ENCODE measurements around the gene MYO18A. TPM values are rescaled to one million over a fixed set of nuclear protein-coding genes. Genes with fewer than 3 reads are reported as not detected.

Gene MYO18A
- total and polyA plus RNA-seq, 2 of the 4 experiments (the other 2 are of a cell fraction): 22.4 to 39.1 TPM

- Histone ChIP-seq H2BK20ac (ENCODE audit: low read depth, low read length) (no peak overlapping the region), H3K4me2 (ENCODE audit: low read depth, low read length) (no peak overlapping the region), H2AK9ac (replicated peaks; ENCODE audit: low read depth, low read length, poor library complexity) (no peak overlapping the region), H3K14ac (replicated peaks; ENCODE audit: low read depth, low read length) (no peak overlapping the region), H4K8ac (ENCODE audit: low read depth in 2 of 2, low read length in 2 of 2) (no peak overlapping the region), H2BK5ac (ENCODE audit: low read depth, low read length, poor library complexity, severe bottlenecking) (no peak overlapping the region), H3K4me1 (ENCODE audit: control insufficient read depth, insufficient read depth, low read length) (peaks cover 2% of the 10 kb centered on the region; the same call in 1 of the 2 replicates), H4K20me1 (ENCODE audit: insufficient read depth, low read length) (no peaks in the 10 kb centered on the region), H3K4me3 (ENCODE audit: insufficient read depth, low read depth, low read length) (no peak overlapping the region), H2BK15ac (ENCODE audit: low read depth, low read length) (no peak overlapping the region), H3K18ac (ENCODE audit: low read depth, low read length) (no peak overlapping the region), H3K27me3 (ENCODE audit: control insufficient read depth, insufficient read depth, low read length) (peaks cover 16% of the 10 kb centered on the region), H3K4ac (ENCODE audit: low read depth, low read length) (no peak overlapping the region), H3K9ac (ENCODE audit: low read depth, low read length) (no peak overlapping the region), H3K27ac (ENCODE audit: insufficient read depth, low read length) (no peak overlapping the region), H3K9me3 (ENCODE audit: control insufficient read depth, insufficient read depth, low read length) (no peaks in the 10 kb centered on the region), H3K23ac (ENCODE audit: low read depth, low read length) (no peak overlapping the region), H3K9me1 (ENCODE audit: insufficient read depth, low read length) (0 out of 2 replicates have a peak, but pooled peaks cover 6% of the 10 kb centered on the region), H3K36me3 (ENCODE audit: control insufficient read depth, insufficient read depth, low read length) (no peaks in the 10 kb centered on the region), H3K79me1 (ENCODE audit: low read depth in 1 of 2, low read length in 2 of 2) (no peaks in the 10 kb centered on the region), H2AK5ac (ENCODE audit: low read depth, low read length) (no peak overlapping the region), H2BK120ac (ENCODE audit: low read depth, low read length) (no peak overlapping the region), H3K56ac (ENCODE audit: extremely low read depth, insufficient read depth, low read length) (no peak overlapping the region), H2AFZ (replicated peaks; ENCODE audit: low read length, poor library complexity) (peak overlapping the region; percentile 21), H4K91ac (ENCODE audit: insufficient read depth, low read depth, low read length) (no peak overlapping the region), H4K5ac (ENCODE audit: low read depth, low read length) (no peak overlapping the region)
- ChIA-PET POLR2A (ENCODE audit: unreplicated experiment) (interaction anchor here (0.5 kb wide), 1 partner anchor 318 kb away, joined by 12 read pairs; no protein-coding TSS in a partner anchor), CTCF (interaction anchor here (1.2 to 2.6 kb wide), 2 partner anchors 17 to 48 kb away, joined by 4 to 8 read pairs; partner anchors contain the start of gene MYO18A)
- no TSS peak for BruUV-seq (replicated peaks)
- TF ChIP-seq MAFK (IDR thresholded peaks at IDR 0.05; ENCODE audit: low read depth, low read length) (no peak), SMC3 (IDR thresholded peaks at IDR 0.05; ENCODE audit: low read depth, low read length) (no peak), FOS (IDR thresholded peaks at IDR 0.05; ENCODE audit: low read depth, low read length) (no peak), BHLHE40 (IDR thresholded peaks at IDR 0.05; ENCODE audit: low read depth, low read length) (no peak), RCOR1 (IDR thresholded peaks at IDR 0.05; ENCODE audit: insufficient replicate concordance, low read length) (no peak), CTCF (conservative IDR thresholded peaks at IDR 0.05; ENCODE audit: low read depth, low read length) (no peak), POLR2A (IDR thresholded peaks at IDR 0.05; ENCODE audit: low read depth, low read length) (no peak), RAD21 (IDR thresholded peaks at IDR 0.05; ENCODE audit: low read length) (no peak), CEBPB (IDR thresholded peaks at IDR 0.05; ENCODE audit: low read depth, low read length) (no peak), CHD1 (IDR thresholded peaks at IDR 0.05; ENCODE audit: low read depth, low read length) (no peak), NFE2L2 (IDR thresholded peaks at IDR 0.05; ENCODE audit: low read depth, low read length) (no peak), ELK1 (IDR thresholded peaks at IDR 0.05; ENCODE audit: borderline replicate concordance, low read depth, low read length) (no peak), RFX5 (IDR thresholded peaks at IDR 0.05; ENCODE audit: low read depth, low read length) (no peak), MAZ (IDR thresholded peaks at IDR 0.05; ENCODE audit: borderline replicate concordance, low read depth, low read length) (no peak)
- in situ Hi-C loops (cut with MboI; ENCODE audit: low sequenced_read_pairs) (no loop called here), intact Hi-C loops (cut with micrococcal nuclease) (no loop called here), dilution Hi-C loops (cut with HindIII; ENCODE audit: low sequenced_read_pairs, unreplicated experiment) (no loop called here)
- DNase-seq (no peak), ATAC-seq (ENCODE audit: low read depth) (no peak)
- WGBS, 2 experiments (ENCODE audit: extremely low coverage in 2 of 2, insufficient read length in 1 of 2): no CpG with 5 or more reads among the region's 9 CpGs
These were observed 16.7 kb upstream of the MYO18A start for GRCh38 chr17:29196769-29197515.

Measured in IMR-90 (cell line).